Glomerular endothelial cell (primary cell): ENCODE results near the gene EIF2AK3. TPM values are rescaled to one million over a fixed set of nuclear protein-coding genes. Genes with fewer than 3 reads are reported as not detected.
"Not testable (repeated sequence)": the region's sequence is repeated elsewhere in the genome, so short reads cannot be mapped to it uniquely, and the experiment has no call there.

Experiments
- DNase-seq: peaks from one replicate; pipeline ENCODE4 v3.0.0-alpha.2; 2011; ENCODE audit warnings: low read depth, low spot score; ENCODE audit errors: extremely low read depth
- total RNA-seq: library from RNA; depleted of rRNA; stranded (reverse); fragments of >200 nt; gene quantifications from 2 replicates; pipeline ENCODE4 v1.2.3, GENCODE V29; 2015

Gene EIF2AK3
- total RNA-seq, 1 donor from 2014 or later, result 29.8 TPM

DNA sequence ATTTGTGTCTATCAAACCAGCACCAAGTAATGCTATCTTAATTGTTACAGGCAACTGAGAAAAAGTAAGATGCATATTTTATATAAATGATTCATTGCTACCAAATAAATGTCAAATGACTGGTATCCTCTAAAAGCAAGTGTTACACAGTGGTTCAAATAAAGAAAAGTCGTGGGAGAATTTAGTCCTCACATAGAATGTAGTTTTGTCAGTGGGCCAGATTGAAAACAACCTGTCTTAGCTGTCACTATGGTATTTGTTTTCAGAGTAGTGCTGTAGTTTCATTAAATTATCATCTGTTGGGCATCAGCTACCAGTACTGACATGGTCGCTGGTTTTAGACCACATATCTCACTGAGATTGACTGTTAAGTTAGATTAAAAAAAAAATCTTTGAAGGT is 10.2 kb upstream of the EIF2AK3 start:
- DNase-seq, result no peak

GRCh38 chr2:88636026-88636425 is 8.8 kb upstream of the EIF2AK3 start:
- DNase-seq, result no peak

GRCh38 chr2:88632569-88632968 is 5.3 kb upstream of the EIF2AK3 start:
- DNase-seq, result no peak

GRCh38 chr2:88628571-88628939 is 1.3 kb upstream of the EIF2AK3 start:
- DNase-seq, result no peak

DNA sequence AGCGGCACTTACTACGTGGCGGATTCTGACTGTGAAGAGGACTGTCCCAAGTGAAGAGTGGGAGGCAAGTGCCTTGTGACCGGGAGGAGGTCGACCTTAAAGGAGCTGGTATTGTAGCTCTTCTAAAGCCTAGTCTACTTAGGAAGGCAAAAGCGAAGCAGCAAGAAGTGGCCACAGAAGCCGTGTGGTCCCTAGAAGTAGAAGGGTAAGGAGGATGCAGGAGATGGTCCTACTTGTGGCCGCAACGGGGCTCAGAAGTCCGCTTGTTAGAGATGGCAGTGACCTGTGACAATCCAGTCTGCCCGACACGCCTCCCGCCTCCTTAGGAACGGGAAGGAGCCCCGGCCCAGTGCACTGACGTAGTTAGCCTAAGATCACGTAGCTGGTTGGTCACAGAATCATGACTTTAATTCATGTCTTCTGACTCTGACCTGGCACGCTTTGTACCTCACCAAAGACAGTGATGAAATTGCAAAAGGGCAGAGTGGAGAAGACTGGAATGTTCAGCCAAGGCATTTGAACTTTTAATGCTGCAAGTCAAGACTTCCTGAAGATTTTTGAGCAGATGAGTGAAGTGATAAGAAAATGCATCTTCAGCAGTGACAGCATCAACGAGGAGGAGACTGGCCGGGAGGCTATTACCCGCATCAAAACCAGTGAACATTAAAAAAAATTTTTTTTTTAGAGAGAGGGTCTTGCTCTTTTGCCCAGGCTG is 749 bp upstream of the EIF2AK3 start:
- peak; percentile 90 for DNase-seq

GRCh38 chr2:88626171-88627054 is 851 bp downstream of the EIF2AK3 start:
- no peak for DNase-seq

DNA sequence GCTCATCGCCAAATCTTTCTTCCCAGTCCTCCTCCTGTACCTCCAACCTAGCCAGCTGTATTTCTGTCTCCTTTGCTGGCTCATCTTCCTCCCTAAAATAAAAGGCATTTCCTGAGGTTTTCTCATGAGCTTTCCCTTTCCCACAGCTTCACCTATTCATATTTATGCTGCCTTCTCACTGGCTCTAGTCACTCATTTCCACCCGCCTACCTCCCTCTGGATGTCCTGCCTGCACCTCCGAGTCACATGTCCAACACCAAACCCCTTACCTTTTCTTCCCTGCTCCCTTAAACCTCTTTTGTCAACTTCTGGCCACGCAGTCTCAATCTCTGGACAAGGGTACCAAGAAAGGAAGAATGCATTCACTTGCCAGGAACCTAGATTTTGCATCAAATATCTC is 2.8 kb downstream of the EIF2AK3 start:
- DNase-seq, result no peak

DNA sequence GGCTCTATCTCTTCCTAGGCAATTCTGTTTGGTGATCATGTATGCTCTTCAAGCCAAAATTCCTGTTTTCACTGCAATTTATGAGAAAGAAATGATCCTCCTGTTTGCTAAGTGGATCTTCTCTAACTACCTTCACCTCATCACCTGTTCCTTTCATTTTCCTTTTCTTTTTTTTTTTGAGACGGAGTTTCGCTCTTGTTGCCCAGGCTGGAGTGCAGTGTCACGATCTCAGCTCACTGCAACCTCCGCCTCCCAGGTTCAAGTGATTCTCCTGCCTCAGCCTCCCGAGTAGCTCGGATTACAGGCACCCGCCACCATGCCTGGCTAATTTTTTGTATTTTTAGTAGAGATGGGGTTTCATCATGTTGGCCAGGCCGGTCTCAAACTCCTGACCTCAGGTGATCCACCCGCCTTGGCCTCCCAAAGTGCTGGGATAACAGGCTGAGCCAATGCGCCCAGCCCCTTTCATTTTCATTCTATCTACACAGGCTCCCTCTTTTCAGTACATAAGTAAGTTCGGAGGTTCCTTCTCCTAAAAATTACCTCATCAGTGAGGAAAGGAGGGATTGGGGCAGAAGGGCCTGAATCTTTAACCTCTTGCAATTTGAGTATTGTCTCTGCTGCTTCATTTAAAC is 3.3 kb downstream of the EIF2AK3 start:
- not testable (repeated sequence) for DNase-seq

DNA sequence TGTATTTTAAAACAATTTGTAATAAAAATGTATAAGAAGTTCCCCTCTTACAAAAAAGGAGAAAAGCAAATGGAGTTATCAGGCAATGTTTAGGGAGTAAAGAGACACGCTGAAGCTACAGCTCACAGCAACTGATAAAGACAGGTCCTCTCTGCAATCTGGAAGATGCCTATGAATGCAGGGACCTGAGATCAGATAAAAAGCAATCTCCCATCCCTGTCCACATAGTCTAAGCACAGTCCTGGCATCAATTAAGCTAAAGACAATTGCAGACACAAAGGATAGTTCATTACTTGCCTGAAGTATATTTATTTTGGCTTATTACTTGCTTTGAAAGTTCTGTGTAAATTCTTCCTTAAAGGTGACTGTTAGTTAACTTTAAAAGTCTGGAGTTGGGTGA is 5.0 kb downstream of the EIF2AK3 start:
- DNase-seq, result no peak

GRCh38 chr2:88621432-88621831 is 5.8 kb downstream of the EIF2AK3 start:
- no peak for DNase-seq

GRCh38 chr2:88620015-88620414 is 7.2 kb downstream of the EIF2AK3 start:
- no peak for DNase-seq

GRCh38 chr2:88615822-88616221 is 11.4 kb downstream of the EIF2AK3 start:
- no peak for DNase-seq

GRCh38 chr2:88614497-88615157 is 12.6 kb downstream of the EIF2AK3 start:
- DNase-seq, result no peak

GRCh38 chr2:88613921-88614320 is 13.3 kb downstream of the EIF2AK3 start:
- DNase-seq, result no peak

GRCh38 chr2:88608184-88608583 is 19.1 kb downstream of the EIF2AK3 start:
- DNase-seq, result no peak

GRCh38 chr2:88607416-88607815 is 19.8 kb downstream of the EIF2AK3 start:
- no peak for DNase-seq

GRCh38 chr2:88606371-88607030 is 20.8 kb downstream of the EIF2AK3 start:
- DNase-seq, result no peak

- no peak for DNase-seq
Observed at GRCh38 chr2:88603146-88603545, 24.1 kb downstream of the EIF2AK3 start.

DNA sequence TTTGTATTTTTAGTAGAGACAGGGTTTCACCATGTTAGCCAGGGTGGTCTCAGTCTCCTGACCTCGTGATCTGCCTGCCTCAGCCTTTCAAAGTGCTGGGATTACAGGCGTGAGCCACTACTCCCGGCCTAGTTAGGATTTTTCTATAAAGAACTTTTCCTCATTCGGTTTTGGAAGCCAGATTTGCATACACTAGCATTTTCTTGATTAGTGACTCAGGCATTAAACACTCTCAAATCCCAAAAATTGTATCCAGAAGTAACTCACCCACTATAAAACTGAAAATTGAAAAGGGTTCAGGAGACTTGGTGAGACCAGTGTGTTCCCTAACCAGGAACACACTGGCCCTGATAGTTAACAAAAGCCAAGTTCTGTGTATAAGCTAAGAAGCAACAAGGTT is 25.2 kb downstream of the EIF2AK3 start:
- DNase-seq, result no peak

- peak; percentile 37 for DNase-seq
Observed at GRCh38 chr2:88601286-88601685, 26.0 kb downstream of the EIF2AK3 start.

GRCh38 chr2:88600038-88600465 is 27.2 kb downstream of the EIF2AK3 start:
- peak; percentile 97 for DNase-seq
